ENCODE measurements around the gene SLC27A6. TPM values are rescaled to one million over a fixed set of nuclear protein-coding genes. Genes with fewer than 3 reads are reported as not detected.
A peak's percentile ranks its signal among the peaks of the same experiment; 100 is the strongest.

The SLC27A6 gene
- total RNA-seq, 1 donor from 2014 or later = 26.3 TPM

DNA sequence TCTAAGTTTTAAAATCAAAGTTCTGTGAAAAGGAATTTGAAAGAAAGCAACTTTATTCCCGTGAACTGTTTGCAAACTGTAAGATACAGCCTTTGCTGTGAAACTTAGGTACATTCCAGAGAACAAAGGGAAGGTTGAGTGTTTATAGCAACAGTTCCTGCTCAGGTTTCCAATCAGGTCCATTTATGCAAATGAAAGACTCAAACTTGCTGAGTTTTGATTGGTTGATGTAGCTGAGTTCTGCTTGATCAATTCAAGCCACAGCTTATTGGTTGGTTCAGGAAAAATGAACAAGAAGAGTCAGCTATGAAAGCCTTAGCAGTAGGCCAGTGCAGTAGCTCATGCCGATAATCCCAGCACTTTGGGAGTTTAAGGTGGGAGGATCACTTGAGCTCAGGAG is 37.9 kb downstream of the SLC27A6 start:
- no peak for DNase-seq (ENCODE audit: low spot score in 2 of 2, unreplicated experiment in 2 of 2)
- Mint-ChIP-seq H3K4me3 (no peak overlapping the region), H3K27ac (peak overlapping the region; percentile 52), H3K4me1 (peaks cover 21% of the 10 kb centered on the region), H3K36me3 (peaks cover 5% of the 10 kb centered on the region), H3K9me3 (no peaks in the 10 kb centered on the region), H3K27me3 (ENCODE audit: low read depth) (no peaks in the 10 kb centered on the region)
- TF ChIP-seq, protein P1, sequence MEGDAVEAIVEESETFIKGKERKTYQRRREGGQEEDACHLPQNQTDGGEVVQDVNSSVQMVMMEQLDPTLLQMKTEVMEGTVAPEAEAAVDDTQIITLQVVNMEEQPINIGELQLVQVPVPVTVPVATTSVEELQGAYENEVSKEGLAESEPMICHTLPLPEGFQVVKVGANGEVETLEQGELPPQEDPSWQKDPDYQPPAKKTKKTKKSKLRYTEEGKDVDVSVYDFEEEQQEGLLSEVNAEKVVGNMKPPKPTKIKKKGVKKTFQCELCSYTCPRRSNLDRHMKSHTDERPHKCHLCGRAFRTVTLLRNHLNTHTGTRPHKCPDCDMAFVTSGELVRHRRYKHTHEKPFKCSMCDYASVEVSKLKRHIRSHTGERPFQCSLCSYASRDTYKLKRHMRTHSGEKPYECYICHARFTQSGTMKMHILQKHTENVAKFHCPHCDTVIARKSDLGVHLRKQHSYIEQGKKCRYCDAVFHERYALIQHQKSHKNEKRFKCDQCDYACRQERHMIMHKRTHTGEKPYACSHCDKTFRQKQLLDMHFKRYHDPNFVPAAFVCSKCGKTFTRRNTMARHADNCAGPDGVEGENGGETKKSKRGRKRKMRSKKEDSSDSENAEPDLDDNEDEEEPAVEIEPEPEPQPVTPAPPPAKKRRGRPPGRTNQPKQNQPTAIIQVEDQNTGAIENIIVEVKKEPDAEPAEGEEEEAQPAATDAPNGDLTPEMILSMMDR (IDR thresholded peaks at IDR 0.05; ENCODE audit: unreplicated experiment) = no peak

DNA sequence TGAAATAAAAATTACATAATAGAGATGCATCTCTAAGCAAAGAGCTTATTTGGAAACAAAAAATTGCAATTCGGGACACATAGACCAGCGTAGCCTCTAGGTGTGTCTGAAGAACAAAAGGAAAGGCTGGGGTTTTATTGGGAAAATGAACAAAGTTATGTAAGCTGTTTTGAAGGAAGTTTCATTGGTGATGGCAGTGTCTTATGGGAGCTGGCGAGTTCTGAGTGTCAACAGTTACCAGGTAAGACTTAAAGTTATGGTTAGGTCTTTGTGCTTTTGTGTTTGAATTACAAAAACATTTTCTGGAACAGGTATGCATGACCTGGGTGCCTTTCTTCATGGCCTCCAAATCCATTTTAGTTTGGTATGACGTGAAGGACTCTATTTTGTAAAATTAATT is 48.9 kb downstream of the SLC27A6 start:
- DNase-seq (ENCODE audit: low spot score in 2 of 2, unreplicated experiment in 2 of 2) = no peak
- Mint-ChIP-seq H3K4me1 (peaks cover 7% of the 10 kb centered on the region), H3K27ac (no peak overlapping the region), H3K4me3 (no peak overlapping the region), H3K36me3 (peaks cover 10% of the 10 kb centered on the region), H3K27me3 (ENCODE audit: low read depth) (no peaks in the 10 kb centered on the region), H3K9me3 (peaks cover 16% of the 10 kb centered on the region)
- TF ChIP-seq, protein P1 (IDR thresholded peaks at IDR 0.05; ENCODE audit: unreplicated experiment) = no peak

DNA sequence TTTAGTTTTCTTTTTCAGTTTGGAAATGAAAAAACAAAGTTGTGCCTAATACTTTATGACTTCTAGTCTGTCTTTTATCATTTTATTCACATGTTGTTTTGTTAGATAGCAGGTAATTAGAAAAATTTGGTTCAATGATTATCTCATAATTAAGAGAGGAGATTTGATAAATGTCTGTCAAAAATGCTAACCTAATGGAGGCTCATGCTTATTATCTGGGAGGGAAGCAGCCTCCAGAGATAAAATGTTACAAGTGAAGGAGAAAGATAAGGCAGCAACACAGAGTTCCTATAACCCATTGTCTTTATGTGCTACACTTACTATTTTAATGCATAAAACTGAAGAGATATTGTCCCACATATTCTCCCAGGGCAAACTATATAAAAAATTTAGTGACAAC is 53.5 kb downstream of the SLC27A6 start:
- H3K36me3 Mint-ChIP-seq = peaks cover 6% of the 10 kb centered on the region
- peaks cover 17% of the 10 kb centered on the region for H3K4me1 Mint-ChIP-seq
- H3K4me3 Mint-ChIP-seq = no peak overlapping the region

DNA sequence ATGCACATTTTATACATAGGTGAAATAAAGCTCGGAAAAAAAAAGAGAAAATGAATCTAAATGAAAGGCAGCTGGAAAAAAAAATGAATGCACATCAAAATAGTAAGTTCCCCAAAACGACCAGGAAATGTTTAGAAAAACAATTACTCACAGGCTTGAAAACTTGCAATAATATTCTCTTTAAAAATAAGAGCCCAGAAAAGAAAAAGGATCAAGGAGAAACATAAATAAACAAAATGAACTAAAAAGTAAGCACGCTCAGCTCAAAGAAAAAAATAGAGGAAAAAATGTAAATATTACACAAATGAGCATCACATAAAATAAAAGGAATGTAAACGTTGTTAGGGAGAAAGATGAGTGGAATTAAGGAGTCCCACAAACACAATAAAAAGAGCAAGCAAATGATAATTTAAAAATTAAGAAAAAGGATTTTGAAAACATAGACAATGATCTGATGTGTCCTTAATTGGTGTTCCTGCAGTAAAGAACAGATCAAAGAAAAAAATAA is 54.2 kb downstream of the SLC27A6 start:
- no peak for DNase-seq (ENCODE audit: low spot score in 2 of 2, unreplicated experiment in 2 of 2)
- Mint-ChIP-seq H3K36me3 (peaks cover 6% of the 10 kb centered on the region), H3K27ac (peak overlapping the region; percentile 1), H3K4me1 (peaks cover 17% of the 10 kb centered on the region), H3K4me3 (no peak overlapping the region), H3K27me3 (ENCODE audit: low read depth) (no peaks in the 10 kb centered on the region), H3K9me3 (no peaks in the 10 kb centered on the region)
- TF ChIP-seq, protein P1 (IDR thresholded peaks at IDR 0.05; ENCODE audit: unreplicated experiment) = no peak

More for the DNA sequence above, 53.5 kb downstream of the SLC27A6 start:
- peaks cover 4% of the 10 kb centered on the region for H3K9me3 Mint-ChIP-seq
- H3K27me3 Mint-ChIP-seq (ENCODE audit: low read depth) = no peaks in the 10 kb centered on the region
- peak overlapping the region; percentile 1 for H3K27ac Mint-ChIP-seq
- no peak for DNase-seq (ENCODE audit: low spot score in 2 of 2, unreplicated experiment in 2 of 2)
- TF ChIP-seq, protein P1 (IDR thresholded peaks at IDR 0.05; ENCODE audit: unreplicated experiment) = no peak

DNA sequence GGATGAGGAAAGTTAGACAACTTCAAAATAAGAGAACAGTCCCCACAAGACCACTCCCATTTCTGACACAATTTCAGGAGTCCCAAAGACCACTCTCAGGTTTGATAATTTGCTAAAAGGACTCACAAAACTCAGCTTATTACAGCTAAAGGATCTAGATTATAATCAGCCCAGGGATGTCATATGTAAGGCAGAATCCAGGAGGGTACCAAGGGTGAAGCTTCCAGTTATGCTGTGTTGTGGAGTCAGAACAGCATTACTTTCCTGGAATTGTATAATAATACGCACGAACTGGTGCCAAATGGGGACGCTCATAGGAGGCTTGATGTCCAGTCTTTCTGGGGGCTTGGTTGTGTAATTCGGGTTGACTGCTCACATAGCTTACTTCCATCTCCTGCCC is 55.4 kb downstream of the SLC27A6 start:
- peaks cover 16% of the 10 kb centered on the region for H3K4me1 Mint-ChIP-seq
- H3K9me3 Mint-ChIP-seq = no peaks in the 10 kb centered on the region
- no peak for DNase-seq (ENCODE audit: low spot score in 2 of 2, unreplicated experiment in 2 of 2)
- no peaks in the 10 kb centered on the region for H3K27me3 Mint-ChIP-seq (ENCODE audit: low read depth)
- H3K27ac Mint-ChIP-seq = no peak overlapping the region
- peaks cover 2% of the 10 kb centered on the region for H3K36me3 Mint-ChIP-seq
- TF ChIP-seq, protein P1 (IDR thresholded peaks at IDR 0.05; ENCODE audit: unreplicated experiment) = no peak
- no peak overlapping the region for H3K4me3 Mint-ChIP-seq

DNA sequence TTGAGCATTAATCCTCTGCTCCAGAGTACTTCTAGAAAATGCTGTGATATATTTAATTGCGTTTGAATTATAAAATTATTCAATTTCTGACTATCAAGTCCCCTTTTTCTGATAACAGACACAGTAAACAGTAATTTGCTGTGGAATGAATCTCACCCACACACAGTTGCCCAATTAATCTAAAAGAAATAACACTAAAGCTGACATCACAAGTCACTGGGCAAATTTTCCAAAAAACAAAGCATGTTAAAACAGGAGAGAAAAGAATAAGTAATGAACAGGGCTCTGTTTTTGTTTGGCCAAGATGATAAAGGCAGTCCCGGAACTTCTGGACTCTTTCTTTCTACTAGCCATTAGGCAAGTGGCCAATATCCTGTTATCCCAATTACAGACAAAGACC is 56.5 kb downstream of the SLC27A6 start:
- TF ChIP-seq, protein P1 (IDR thresholded peaks at IDR 0.05; ENCODE audit: unreplicated experiment) = no peak
- no peaks in the 10 kb centered on the region for H3K9me3 Mint-ChIP-seq
- no peak for DNase-seq (ENCODE audit: low spot score in 2 of 2, unreplicated experiment in 2 of 2)
- H3K4me3 Mint-ChIP-seq = no peak overlapping the region
- no peak overlapping the region for H3K27ac Mint-ChIP-seq
- H3K36me3 Mint-ChIP-seq = no peaks in the 10 kb centered on the region
- H3K4me1 Mint-ChIP-seq = peaks cover 16% of the 10 kb centered on the region
- no peaks in the 10 kb centered on the region for H3K27me3 Mint-ChIP-seq (ENCODE audit: low read depth)

All from mesothelial cell of epicardium (in vitro differentiated cells).